Tibial nerve (tissue), 4 donors: Measurements from ENCODE around the gene NUPR1.

Experiments
- EP300 ChIP-seq, 2 donors: sonication (generic); formaldehyde crosslinking; IDR thresholded peaks; one replicate each; pipeline ENCODE4 v1.6.1; 2017; ENCODE audit warnings: antibody characterized with exemption in 2 of 2, mild to moderate bottlenecking in 1 of 2
- POLR2A ChIP-seq, 2 donors: fragments of 450-650 bp; IDR thresholded peaks; one replicate each; pipeline ENCODE4 v1.6.1; 2017; ENCODE audit warnings: antibody characterized with exemption in 2 of 2, mild to moderate bottlenecking in 2 of 2, moderate library complexity in 2 of 2
- TF ChIP-seq, protein P1 (sequence below), 5 experiments: fragments of 200-600 bp in 3 of 5; fragments of 450-650 bp in 2 of 5; sonication (generic) in 3 of 5; IDR thresholded peaks; one replicate each; pipeline ENCODE4 v1.5.1; 2016 to 2019; ENCODE audit warnings: antibody characterized with exemption in 5 of 5, mild to moderate bottlenecking in 3 of 5, moderate library complexity in 2 of 5

DNA sequence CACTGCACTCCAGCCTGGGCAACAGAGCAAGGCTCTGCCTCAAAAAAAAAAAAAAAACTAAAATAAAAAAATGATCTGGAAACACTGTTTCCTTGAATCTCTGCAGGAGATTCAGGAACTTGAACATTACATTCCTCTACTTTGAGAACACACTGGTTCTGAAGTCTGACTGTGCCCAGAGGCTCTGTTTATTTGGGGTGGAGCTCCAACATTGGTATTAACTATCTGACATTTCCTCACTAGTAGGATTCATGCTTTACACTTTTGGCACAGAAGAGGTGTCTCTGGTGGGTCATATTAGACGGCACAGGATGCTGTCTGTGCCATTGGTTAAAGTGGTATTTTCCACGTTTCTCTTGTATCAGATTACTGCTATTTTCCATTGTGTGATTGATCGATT lies 47.7 kb upstream of the NUPR1 start:
- TF ChIP-seq, protein P1, sequence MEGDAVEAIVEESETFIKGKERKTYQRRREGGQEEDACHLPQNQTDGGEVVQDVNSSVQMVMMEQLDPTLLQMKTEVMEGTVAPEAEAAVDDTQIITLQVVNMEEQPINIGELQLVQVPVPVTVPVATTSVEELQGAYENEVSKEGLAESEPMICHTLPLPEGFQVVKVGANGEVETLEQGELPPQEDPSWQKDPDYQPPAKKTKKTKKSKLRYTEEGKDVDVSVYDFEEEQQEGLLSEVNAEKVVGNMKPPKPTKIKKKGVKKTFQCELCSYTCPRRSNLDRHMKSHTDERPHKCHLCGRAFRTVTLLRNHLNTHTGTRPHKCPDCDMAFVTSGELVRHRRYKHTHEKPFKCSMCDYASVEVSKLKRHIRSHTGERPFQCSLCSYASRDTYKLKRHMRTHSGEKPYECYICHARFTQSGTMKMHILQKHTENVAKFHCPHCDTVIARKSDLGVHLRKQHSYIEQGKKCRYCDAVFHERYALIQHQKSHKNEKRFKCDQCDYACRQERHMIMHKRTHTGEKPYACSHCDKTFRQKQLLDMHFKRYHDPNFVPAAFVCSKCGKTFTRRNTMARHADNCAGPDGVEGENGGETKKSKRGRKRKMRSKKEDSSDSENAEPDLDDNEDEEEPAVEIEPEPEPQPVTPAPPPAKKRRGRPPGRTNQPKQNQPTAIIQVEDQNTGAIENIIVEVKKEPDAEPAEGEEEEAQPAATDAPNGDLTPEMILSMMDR (IDR thresholded peaks at IDR 0.05): no peak
- no peak for TF ChIP-seq POLR2A (IDR thresholded peaks at IDR 0.05)
- no peak for TF ChIP-seq EP300 (IDR thresholded peaks at IDR 0.05)
